Adrenal gland (tissue), 12 donors: Measurements from ENCODE around the gene FLNA. TPM values are rescaled to one million over a fixed set of nuclear protein-coding genes. Genes with fewer than 3 reads are reported as not detected.

ENCODE experiments used
- DNase-seq, 7 donors: peaks; one replicate each; pipeline ENCODE4 v3.0.0-alpha.2; 2019 to 2020
- H3K27ac ChIP-seq, 5 donors: fragments of 200-600 bp; sonication (generic) in 4 of 5; 1 replicate in 3 of 5; 2 replicates in 2 of 5; pipeline versions ENCODE4 v1.5.1 to v1.8.0; 2016 to 2020; ENCODE audit warnings: mild to moderate bottlenecking in 1 of 5
- H3K27me3 ChIP-seq: fragments of 200-600 bp; 2 replicates; pipeline ENCODE4 v1.8.0; 2021
- H3K36me3 ChIP-seq, 2 donors: fragments of 200-600 bp; replicated peaks in 1 of 2; 1 replicate in 1 of 2; 2 replicates in 1 of 2; pipeline versions ENCODE4 v1.5.1 to v1.8.0; 2018 to 2022
- H3K4me1 ChIP-seq, 2 donors: fragments of 200-600 bp; replicated peaks in 1 of 2; 1 replicate in 1 of 2; 2 replicates in 1 of 2; pipeline versions ENCODE4 v1.5.1 to v1.8.0; 2018 to 2021
- H3K4me3 ChIP-seq, 4 donors: fragments of 200-600 bp; sonication (generic) in 3 of 4; one replicate each; pipeline ENCODE4 v1.5.1; 2016 to 2018
- H3K9me3 ChIP-seq, 3 donors: fragments of 200-600 bp; sonication (generic) in 1 of 3; replicated peaks in 1 of 3; 1 replicate in 2 of 3; 2 replicates in 1 of 3; pipeline versions ENCODE4 v1.5.1 to v1.8.0; 2016 to 2021
- POLR2A ChIP-seq, 2 donors: fragments of 450-650 bp; IDR thresholded peaks; one replicate each; pipeline ENCODE4 v1.6.1; 2017; ENCODE audit warnings: antibody characterized with exemption in 2 of 2, mild to moderate bottlenecking in 2 of 2, moderate library complexity in 1 of 2
- WGBS, 4 donors: extraction: QIAGEN DNeasy Blood & Tissue Kit in 2 of 4; methylation state at CpG; one replicate each; pipeline versions ENCODE4 v1.1.5 to v1.1.7; 2013 to 2017; 5-methylcytosine and 5-hydroxymethylcytosine counted together
- intact Hi-C, 2 donors: fragments of 100-400 bp; cut with DNase I; formaldehyde crosslinking; loops; one replicate each; pipeline versions ENCODE4 v1.14.1 to v1.15.0; 2022 to 2023
- polyA plus RNA-seq, 3 donors: library from polyadenylated mRNA; stranded (reverse); fragments of 200-250 nt in 2 of 3; fragments of 350-450 nt in 1 of 3; fragmentation: Illumina TruSeq in 1 of 3; extraction: RNeasy Lipid Tissue Mini Kit (QIAGEN cat#74804) in 1 of 3; gene quantifications; one replicate each; pipeline ENCODE4 v1.2.3, GENCODE V29; 2013 to 2014
- total RNA-seq, 9 donors: library from RNA; depleted of rRNA in 4 of 9; stranded (reverse); fragments of >200 nt in 4 of 9; fragments of 120-200 nt in 1 of 9; fragmentation: NEBNext Ultra II Directional in 1 of 9; extraction: Animal tissue kit (Norgen Biotek cat#: 25700) in 1 of 9; gene quantifications; one replicate each; pipeline versions ENCODE4 v1.1.0 to v1.2.4, GENCODE V29; 2013 to 2023
- TF ChIP-seq, protein P1 (sequence below), 6 experiments: fragments of 450-650 bp in 4 of 6; fragments of 200-600 bp in 2 of 6; sonication (generic) in 1 of 6; IDR thresholded peaks; 1 replicate in 5 of 6; 2 replicates in 1 of 6; pipeline versions ENCODE4 v1.5.1 to v1.8.0; 2016 to 2021; ENCODE audit warnings: antibody characterized with exemption in 6 of 6, mild to moderate bottlenecking in 2 of 6, moderate library complexity in 1 of 6
- donor health status: healthy with polysubstance abuse.
- donor health status: Bipolar disorder and iron deficiency.
- donor health status: DM: yes; HTN: yes; CAD: no.
- donor health status: DM: no; HTN: no; CAD: no.
- donor health status: DM: no; HTN: no; CAD: no.
- donor health status: DM: yes; HTN: yes; CAD: no.

Gene FLNA
- total and polyA plus RNA-seq, 12 donors: 57.0 to 979 (median 504) TPM

DNA sequence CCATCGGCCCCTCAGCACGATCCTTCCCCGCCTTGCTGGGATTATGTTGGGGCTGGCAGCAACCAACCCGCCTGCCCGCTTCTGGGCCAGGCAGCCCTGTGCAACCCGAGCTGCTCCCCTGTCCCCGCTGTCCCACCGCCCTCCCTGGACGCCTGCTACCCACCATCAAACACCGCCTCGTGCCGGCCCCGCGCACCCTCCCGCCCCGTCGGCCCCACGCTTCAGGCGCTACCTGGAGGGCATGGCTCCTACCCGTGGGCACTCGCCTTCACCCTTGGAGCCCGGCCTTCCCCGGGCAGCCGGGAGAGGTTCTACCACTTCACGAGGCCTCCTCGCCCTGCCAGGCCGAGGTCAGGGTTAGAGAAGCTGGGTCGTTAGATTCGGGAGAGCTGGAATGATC, 41.9 kb downstream of the FLNA start:
- H3K36me3 ChIP-seq: no peaks in the 10 kb centered on the region
- TF ChIP-seq POLR2A (IDR thresholded peaks at IDR 0.05): no peak
- TF ChIP-seq, protein P1, sequence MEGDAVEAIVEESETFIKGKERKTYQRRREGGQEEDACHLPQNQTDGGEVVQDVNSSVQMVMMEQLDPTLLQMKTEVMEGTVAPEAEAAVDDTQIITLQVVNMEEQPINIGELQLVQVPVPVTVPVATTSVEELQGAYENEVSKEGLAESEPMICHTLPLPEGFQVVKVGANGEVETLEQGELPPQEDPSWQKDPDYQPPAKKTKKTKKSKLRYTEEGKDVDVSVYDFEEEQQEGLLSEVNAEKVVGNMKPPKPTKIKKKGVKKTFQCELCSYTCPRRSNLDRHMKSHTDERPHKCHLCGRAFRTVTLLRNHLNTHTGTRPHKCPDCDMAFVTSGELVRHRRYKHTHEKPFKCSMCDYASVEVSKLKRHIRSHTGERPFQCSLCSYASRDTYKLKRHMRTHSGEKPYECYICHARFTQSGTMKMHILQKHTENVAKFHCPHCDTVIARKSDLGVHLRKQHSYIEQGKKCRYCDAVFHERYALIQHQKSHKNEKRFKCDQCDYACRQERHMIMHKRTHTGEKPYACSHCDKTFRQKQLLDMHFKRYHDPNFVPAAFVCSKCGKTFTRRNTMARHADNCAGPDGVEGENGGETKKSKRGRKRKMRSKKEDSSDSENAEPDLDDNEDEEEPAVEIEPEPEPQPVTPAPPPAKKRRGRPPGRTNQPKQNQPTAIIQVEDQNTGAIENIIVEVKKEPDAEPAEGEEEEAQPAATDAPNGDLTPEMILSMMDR (IDR thresholded peaks at IDR 0.05): no peak
- peaks cover 2 to 4% of the 10 kb centered on the region in 2 donors for H3K4me1 ChIP-seq
- no peak for DNase-seq
- H3K4me3 ChIP-seq: no peak overlapping the region
- H3K9me3 ChIP-seq: no peaks in the 10 kb centered on the region
- no peak overlapping the region for H3K27ac ChIP-seq
- 87 to 93% (median 91%) methylated on average over 13 to 29 of the region's 29 CpGs for WGBS, 4 donors
- H3K27me3 ChIP-seq: peaks cover 16% of the 10 kb centered on the region
- intact Hi-C loops: no loop called here

DNA sequence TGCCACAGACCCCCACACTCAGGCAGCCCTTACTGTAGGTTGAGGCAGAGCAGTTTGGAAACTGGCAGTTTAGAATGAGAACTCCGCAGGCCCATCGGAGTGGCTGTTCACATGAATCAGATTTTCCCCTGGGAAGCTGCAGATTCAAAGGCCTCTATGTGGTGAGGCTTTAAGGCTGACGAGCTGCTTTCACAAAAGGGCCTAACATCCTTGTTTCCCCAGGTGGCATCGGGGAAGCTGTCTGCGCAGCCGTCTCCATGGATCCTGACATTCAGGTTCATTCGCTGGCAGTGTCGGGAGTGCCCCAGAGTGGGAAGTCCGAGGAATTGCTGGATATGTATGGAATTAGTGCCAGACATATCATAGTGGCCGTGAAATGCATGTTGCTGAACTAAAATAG, 45.1 kb downstream of the FLNA start:
- Histone ChIP-seq H3K9me3 (no peaks in the 10 kb centered on the region), H3K27me3 (peaks cover 9% of the 10 kb centered on the region), H3K4me3 (no peak overlapping the region), H3K4me1 (peaks cover 6 to 11% of the 10 kb centered on the region in 2 donors), H3K27ac (no peak overlapping the region), H3K36me3 (no peaks in the 10 kb centered on the region)
- TF ChIP-seq, protein P1 (IDR thresholded peaks at IDR 0.05): no peak
- TF ChIP-seq POLR2A (IDR thresholded peaks at IDR 0.05): no peak
- no peak for DNase-seq
- intact Hi-C loops: no loop called here
- 70 to 88% (median 83%) methylated on average over 3 to 10 of the region's 10 CpGs for WGBS, 4 donors

DNA sequence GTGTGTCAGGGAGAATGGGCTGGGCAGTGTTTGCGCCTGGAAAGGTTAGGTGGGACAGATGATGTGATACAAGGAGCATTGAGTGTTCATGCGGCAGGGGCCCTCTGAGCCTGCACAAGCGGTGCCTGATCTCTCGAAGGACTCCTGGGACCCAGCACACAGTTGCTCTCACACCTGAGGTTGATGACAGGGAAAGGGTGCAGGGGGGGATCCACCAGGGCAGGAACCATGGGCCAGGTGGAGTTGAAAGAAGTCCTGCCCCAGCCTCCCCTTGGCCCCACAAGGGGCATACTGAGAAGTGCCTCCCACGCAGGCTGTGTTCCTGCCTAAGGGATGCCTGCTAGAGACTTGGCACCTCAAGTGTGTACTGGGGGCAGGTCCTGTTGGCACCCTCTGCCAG, 45.8 kb downstream of the FLNA start:
- H3K27me3 ChIP-seq: peaks cover 9% of the 10 kb centered on the region
- H3K9me3 ChIP-seq: no peaks in the 10 kb centered on the region
- 82 to 100% (median 93%) methylated on average over 1 to 5 of the region's 5 CpGs for WGBS, 4 donors
- no peak for DNase-seq
- H3K4me3 ChIP-seq: no peak overlapping the region
- H3K4me1 ChIP-seq: peaks cover 6 to 11% of the 10 kb centered on the region in 2 donors
- TF ChIP-seq, protein P1 (IDR thresholded peaks at IDR 0.05): no peak
- TF ChIP-seq POLR2A (IDR thresholded peaks at IDR 0.05): no peak
- intact Hi-C loops: no loop called here
- H3K27ac ChIP-seq: no peak overlapping the region
- no peaks in the 10 kb centered on the region for H3K36me3 ChIP-seq

DNA sequence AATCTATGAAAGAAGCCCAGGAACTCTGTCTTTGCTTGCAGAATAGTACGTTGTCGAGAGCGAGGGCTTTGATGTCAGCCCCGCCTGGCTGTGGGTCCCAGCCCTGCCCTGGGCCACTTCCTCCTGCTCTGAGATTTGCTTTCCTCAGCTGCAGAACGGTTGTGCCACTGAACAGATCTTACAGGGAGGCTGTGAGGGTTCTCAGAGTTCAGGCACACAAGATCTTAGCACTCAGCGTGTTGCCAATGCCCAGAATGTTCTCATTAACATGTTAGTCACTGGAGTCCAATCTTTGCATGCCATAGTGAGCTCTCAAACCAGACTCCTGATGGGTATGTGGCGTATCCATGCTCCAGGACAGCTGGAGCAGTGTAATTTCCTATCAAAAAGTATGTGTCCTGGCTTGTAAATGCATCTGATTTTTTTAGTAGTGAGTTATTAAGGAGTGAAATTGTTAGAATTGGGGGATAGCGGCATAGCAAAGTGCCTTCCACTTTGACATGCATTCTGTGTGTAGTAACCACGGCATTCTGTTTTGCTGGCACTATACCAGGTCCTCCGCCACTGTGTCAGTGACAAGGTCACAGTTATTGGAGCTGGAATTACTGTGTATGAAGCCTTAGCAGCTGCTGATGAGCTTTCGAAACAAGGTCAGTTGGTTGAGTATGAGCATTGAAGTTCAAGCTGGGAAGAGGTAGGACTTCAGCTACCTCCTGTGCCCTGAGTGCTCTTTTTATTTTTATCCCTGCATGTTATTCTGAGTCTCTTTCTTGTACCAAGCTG, 47.2 kb downstream of the FLNA start:
- intact Hi-C loops: no loop called here
- 26 to 50% (median 35%) methylated on average over 5 to 11 of the region's 11 CpGs for WGBS, 4 donors

More for the DNA sequence above, 47.2 kb downstream of the FLNA start:
- H3K4me3 ChIP-seq: no peak overlapping the region
- TF ChIP-seq, protein P1 (IDR thresholded peaks at IDR 0.05): no peak
- H3K36me3 ChIP-seq: no peaks in the 10 kb centered on the region
- DNase-seq: peak; percentile 23 to 69 (median 47)
- H3K9me3 ChIP-seq: no peaks in the 10 kb centered on the region
- peaks cover 9% of the 10 kb centered on the region for H3K27me3 ChIP-seq
- H3K27ac ChIP-seq: no peak overlapping the region
- H3K4me1 ChIP-seq: peaks cover 6 to 11% of the 10 kb centered on the region in 2 donors
